Gastroesophageal sphincter (tissue), 4 donors: ENCODE data around the gene TPGS1. TPM values are rescaled to one million over a fixed set of nuclear protein-coding genes. Genes with fewer than 3 reads are reported as not detected.

ENCODE experiments used
- ATAC-seq: fragments of 150-250 bp; one replicate; pipeline ENCODE4 v1.9.1; 2016; ENCODE audit warnings: mild to moderate bottlenecking, moderate library complexity
- H3K27ac ChIP-seq, 4 donors: fragments of 200-600 bp; sonication (generic) in 3 of 4; 1 replicate in 3 of 4; 2 replicates in 1 of 4; pipeline ENCODE4 v1.5.1; 2016 to 2019
- H3K27me3 ChIP-seq: fragments of 200-600 bp; sonication (generic); one replicate; pipeline ENCODE4 v1.5.1; 2019
- H3K36me3 ChIP-seq, 2 donors: fragments of 200-600 bp; sonication (generic); one replicate each; pipeline ENCODE4 v1.5.1; 2019; ENCODE audit warnings: control low read depth in 1 of 2
- H3K4me1 ChIP-seq, 3 donors: fragments of 200-600 bp; sonication (generic); 1 replicate in 2 of 3; 2 replicates in 1 of 3; pipeline ENCODE4 v1.5.1; 2016 to 2019; ENCODE audit warnings: control low read depth in 2 of 3
- H3K4me3 ChIP-seq, 2 donors: fragments of 200-600 bp; sonication (generic); one replicate each; pipeline ENCODE4 v1.5.1; 2019; ENCODE audit warnings: mild to moderate bottlenecking in 1 of 2, moderate library complexity in 1 of 2
- H3K9me3 ChIP-seq, 3 donors: fragments of 200-600 bp; sonication (generic); one replicate each; pipeline ENCODE4 v1.5.1; 2017 to 2019; ENCODE audit warnings: control low read depth in 2 of 3
- CTCF ChIP-seq, 4 experiments: fragments of 200-600 bp in 2 of 4; fragments of 450-650 bp in 2 of 4; sonication (generic) in 1 of 4; IDR thresholded peaks; one replicate each; pipeline ENCODE4 v1.5.1; 2017 to 2019; ENCODE audit warnings: antibody characterized with exemption in 4 of 4, mild to moderate bottlenecking in 2 of 4, moderate library complexity in 2 of 4
- EP300 ChIP-seq: sonication (generic); formaldehyde crosslinking; IDR thresholded peaks from one replicate; pipeline ENCODE4 v1.6.1; 2017; ENCODE audit warnings: antibody characterized with exemption, mild to moderate bottlenecking
- POLR2A ChIP-seq, 2 donors: fragments of 450-650 bp; IDR thresholded peaks; one replicate each; pipeline ENCODE4 v1.6.1; 2017; ENCODE audit warnings: antibody characterized with exemption in 2 of 2, mild to moderate bottlenecking in 2 of 2, moderate library complexity in 1 of 2
- POLR2AphosphoS5 ChIP-seq: sonication (generic); formaldehyde crosslinking; IDR thresholded peaks from one replicate; pipeline ENCODE4 v1.6.1; 2017; ENCODE audit warnings: antibody characterized with exemption
- WGBS, 2 donors: methylation state at CpG; one replicate each; pipeline ENCODE4 v1.1.5; 2018; ENCODE audit warnings: low coverage in 1 of 2; 5-methylcytosine and 5-hydroxymethylcytosine counted together
- total RNA-seq, 4 donors: library from RNA; depleted of rRNA; stranded (reverse); fragments of >200 nt; gene quantifications; one replicate each; pipeline ENCODE4 v1.1.0, GENCODE V29; 2016

The TPGS1 gene
- total RNA-seq, 4 donors from 2014 or later, result 50.3 to 83.9 (median 69.7) TPM

DNA sequence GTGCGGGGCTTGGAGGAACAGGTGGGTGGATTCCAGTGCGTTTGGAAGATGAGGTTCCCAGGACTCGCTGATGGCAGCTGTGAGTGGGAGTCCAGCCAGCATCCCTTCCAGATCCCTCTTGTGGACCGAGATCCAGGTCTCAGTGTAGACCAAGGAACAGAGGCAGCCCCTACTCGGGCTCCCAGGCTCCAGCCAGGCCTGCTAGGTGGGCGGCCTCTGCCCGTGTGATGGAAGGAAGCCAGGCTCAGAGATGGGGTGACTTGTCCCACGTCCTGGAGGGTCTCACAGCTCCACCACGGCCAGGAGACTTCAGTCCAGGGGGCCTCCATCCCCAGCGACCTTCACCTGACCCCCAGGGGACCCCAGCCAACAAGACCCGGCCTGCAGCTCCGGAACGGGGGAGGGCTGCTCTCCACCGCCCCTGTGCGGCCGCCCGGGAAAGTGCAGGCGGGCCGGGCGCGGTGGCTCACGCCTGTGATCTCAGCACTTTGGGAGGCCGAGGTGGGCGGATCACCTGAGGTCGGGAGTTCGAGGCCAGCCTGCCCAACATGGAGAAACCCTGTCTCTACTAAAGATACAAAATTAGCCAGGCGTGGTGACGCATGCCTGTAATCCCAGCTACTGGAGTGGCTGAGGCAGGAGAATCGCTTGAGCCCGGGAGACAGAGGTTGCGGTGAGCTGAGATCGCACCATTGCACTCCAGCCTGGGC, 11.7 kb upstream of the TPGS1 start:
- Histone ChIP-seq H3K36me3 (no peaks in the 10 kb centered on the region), H3K4me1 (peaks cover 0 to 30% (median 8%) of the 10 kb centered on the region in 3 donors), H3K9me3 (no peaks in the 10 kb centered on the region), H3K27me3 (peaks cover 60% of the 10 kb centered on the region), H3K4me3 (no peak overlapping the region), H3K27ac (no peak overlapping the region)
- ATAC-seq, result no peak
- TF ChIP-seq CTCF (IDR thresholded peaks at IDR 0.05), result peak in 3 of 4 experiments; percentile 35 to 71 (median 60)
- TF ChIP-seq POLR2A (IDR thresholded peaks at IDR 0.05), result no peak
- WGBS, 2 donors, result 6% methylated on average over 6 of the region's 32 CpGs; no CpG with 5 or more reads in 1 of the 2 donors

DNA sequence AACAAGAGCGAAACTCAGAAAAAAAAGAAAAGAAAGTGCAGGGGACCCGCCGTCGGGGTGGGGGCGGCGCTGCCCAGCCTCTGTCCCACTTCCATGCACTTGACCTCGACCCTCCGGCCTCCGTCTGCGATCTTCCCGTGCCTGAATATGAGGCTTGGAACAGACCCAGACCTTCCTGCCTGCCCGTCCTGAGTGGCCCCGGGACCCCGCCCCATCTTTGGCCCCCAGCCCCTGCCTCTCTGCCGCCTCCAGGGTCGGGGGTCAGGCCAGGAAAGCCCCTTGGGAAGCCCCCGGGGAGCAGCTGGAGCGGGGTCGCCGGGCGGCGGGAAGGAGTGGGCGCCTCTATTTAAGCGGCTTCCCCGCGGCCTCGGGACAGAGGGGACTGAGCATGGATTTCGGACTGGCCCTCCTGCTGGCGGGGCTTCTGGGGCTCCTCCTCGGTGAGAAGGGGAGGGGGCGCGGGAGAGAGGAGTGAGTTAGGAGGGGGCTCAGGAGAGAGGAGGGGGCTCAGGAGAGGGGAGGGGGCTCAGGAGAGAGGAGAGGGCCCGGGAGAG, 11.1 kb upstream of the TPGS1 start, which contains the start of gene MADCAM1:
Gene MADCAM1 (plus strand): TSS at position 375 of the 554 bp plus-strand sequence. CDS start 14 bp downstream, at position 389.
- TF ChIP-seq POLR2A (IDR thresholded peaks at IDR 0.05) (no peak), CTCF (IDR thresholded peaks at IDR 0.05) (no peak), EP300 (no peak), POLR2AphosphoS5 (no peak)
- peaks cover 64% of the 10 kb centered on the region for H3K27me3 ChIP-seq
- ATAC-seq, result no peak
- peak within 1 kb of the TSS in 1 of 2 donors; percentile 23 for H3K4me3 ChIP-seq
- H3K36me3 ChIP-seq, result no peaks in the 10 kb centered on the region
- 0 to 9% methylated on average over 1 to 10 of the region's 33 CpGs for WGBS, 2 donors
- no peaks in the 10 kb centered on the region for H3K9me3 ChIP-seq
- H3K4me1 ChIP-seq, result peaks cover 0 to 30% (median 8%) of the 10 kb centered on the region in 3 donors
- H3K27ac ChIP-seq, result no peak within 1 kb of the TSS

DNA sequence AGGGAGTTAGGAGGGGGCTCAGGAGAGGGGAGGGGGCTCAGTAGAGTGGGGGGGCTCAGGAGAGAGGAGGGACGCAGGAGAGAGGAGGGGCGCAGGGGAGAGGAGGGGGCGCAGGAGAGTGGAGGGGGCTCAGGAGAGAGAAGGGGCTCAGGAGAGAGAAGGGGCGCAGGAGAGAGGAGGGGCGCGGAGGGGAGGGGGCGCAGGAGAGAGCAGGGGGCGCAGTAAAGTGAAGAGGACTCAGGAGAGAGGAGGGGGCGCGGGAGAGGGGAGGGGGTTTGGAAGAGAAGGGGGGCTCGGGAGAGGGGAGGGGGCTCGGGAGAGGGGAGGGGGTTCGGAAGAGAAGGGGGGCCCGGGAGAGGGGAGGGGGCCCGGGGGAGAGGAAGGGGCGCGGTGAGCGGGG, 10.3 kb upstream of the TPGS1 start:
- TF ChIP-seq POLR2A (IDR thresholded peaks at IDR 0.05), result no peak
- no peak for TF ChIP-seq CTCF (IDR thresholded peaks at IDR 0.05)
- TF ChIP-seq POLR2AphosphoS5, result no peak
- TF ChIP-seq EP300, result no peak
- Histone ChIP-seq H3K4me1 (peaks cover 0 to 30% (median 8%) of the 10 kb centered on the region in 3 donors), H3K36me3 (no peaks in the 10 kb centered on the region), H3K27me3 (peaks cover 64% of the 10 kb centered on the region), H3K4me3 (no peak overlapping the region), H3K9me3 (no peaks in the 10 kb centered on the region), H3K27ac (no peak overlapping the region)
- no peak for ATAC-seq
- 0% methylated on average over 1 of the region's 18 CpGs; no CpG with 5 or more reads in 1 of the 2 donors for WGBS, 2 donors

GRCh38 chr19:497491-497868, 9.8 kb upstream of the TPGS1 start:
- 0 to 8% methylated on average over 1 to 2 of the region's 36 CpGs for WGBS, 2 donors
- no peaks in the 10 kb centered on the region for H3K36me3 ChIP-seq
- peaks cover 0 to 30% (median 8%) of the 10 kb centered on the region in 3 donors for H3K4me1 ChIP-seq
- no peaks in the 10 kb centered on the region for H3K9me3 ChIP-seq
- no peak for ATAC-seq
- TF ChIP-seq POLR2AphosphoS5 (no peak), POLR2A (IDR thresholded peaks at IDR 0.05) (no peak), EP300 (no peak), CTCF (IDR thresholded peaks at IDR 0.05) (no peak)
- no peak overlapping the region for H3K27ac ChIP-seq
- H3K4me3 ChIP-seq, result peak overlapping the region in 1 of 2 donors; percentile 23
- peaks cover 64% of the 10 kb centered on the region for H3K27me3 ChIP-seq
